22Rv1 (cell line): Measurements from ENCODE around the gene ARHGAP6.

Source experiments
- H3K27ac ChIP-seq: fragments of 450-650 bp; 2 replicates; pipeline ENCODE4 v1.5.1; 2017
- CTCF ChIP-seq: fragments of 450-650 bp; IDR thresholded peaks from 2 replicates; pipeline ENCODE4 v1.5.1; 2017; ENCODE audit warnings: mild to moderate bottlenecking
- ZFX ChIP-seq: fragments of 450-650 bp; IDR thresholded peaks from 2 replicates; pipeline ENCODE4 v1.6.1; 2017; ENCODE audit warnings: antibody characterized with exemption, borderline replicate concordance

ARHGAP6 gene

GRCh38 chrX:11197671-11198070 lies 468.0 kb downstream of the ARHGAP6 start:
- no peak overlapping the region for H3K27ac ChIP-seq
- TF ChIP-seq ZFX (no peak), CTCF (no peak)

- no peak for TF ChIP-seq CTCF
- no peak for TF ChIP-seq ZFX
- no peak overlapping the region for H3K27ac ChIP-seq
Observed at GRCh38 chrX:11196476-11196875, 469.2 kb downstream of the ARHGAP6 start.

DNA sequence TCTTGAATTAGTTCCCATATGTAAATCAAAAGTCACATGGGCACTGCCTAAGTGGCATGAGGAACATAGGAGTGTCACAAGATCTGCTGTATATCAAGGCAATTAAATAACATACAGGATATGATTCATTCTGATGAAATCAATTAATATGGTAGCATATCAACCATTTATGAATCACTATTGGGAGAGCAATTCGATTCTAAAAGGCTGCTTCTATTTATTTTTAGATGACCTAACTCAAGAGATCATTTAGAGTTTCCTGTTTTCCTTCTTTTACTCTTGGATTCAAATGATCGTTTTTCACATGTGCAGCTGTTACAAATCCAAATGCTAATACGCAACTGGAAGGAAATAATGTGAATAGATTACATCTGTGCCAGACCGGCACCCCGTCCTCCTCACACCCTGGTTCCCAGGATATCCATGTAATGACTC lies 472.7 kb downstream of the ARHGAP6 start:
- TF ChIP-seq ZFX (no peak), CTCF (no peak)
- H3K27ac ChIP-seq, result no peak overlapping the region

DNA sequence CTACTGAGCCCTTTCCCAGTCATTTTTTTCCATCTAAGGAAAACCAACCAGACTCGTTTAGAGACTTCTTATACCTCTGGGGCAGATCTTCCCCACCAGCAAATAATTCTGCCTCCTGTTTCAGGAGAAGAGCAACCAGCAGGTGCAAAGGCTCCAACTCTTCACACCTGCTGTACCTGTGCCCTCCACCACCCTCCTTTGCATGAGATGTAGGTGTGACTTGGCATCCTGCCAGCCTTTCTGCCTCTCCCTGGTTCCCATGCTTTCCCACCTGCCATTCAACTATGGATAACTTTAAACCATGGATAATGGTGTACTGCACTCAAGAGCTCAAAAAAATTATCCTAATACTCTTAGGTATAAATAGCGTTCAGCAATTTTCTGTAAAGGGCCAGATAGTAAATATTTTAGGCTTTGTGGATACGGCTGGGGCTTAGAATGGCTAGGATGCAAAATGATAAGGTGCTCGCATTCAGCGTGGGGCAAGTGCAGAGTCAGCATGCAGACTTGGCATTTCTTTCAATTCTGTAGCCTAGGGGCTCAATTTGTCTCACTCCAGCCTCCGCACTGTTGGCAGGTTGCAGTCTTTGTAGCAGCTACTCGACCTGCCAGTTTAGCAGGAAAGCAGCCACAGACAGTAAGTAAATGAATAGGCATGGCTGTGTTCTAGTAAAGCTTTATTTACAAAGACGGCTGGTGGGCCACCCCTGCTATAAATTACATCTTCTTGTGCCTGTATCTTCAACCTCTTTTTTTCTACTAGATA lies 474.8 kb downstream of the ARHGAP6 start:
- peak overlapping the region; percentile 61 for H3K27ac ChIP-seq
- TF ChIP-seq ZFX (no peak), CTCF (no peak)

GRCh38 chrX:11189097-11189496 lies 476.6 kb downstream of the ARHGAP6 start:
- no peak for TF ChIP-seq ZFX
- no peak for TF ChIP-seq CTCF
- no peak overlapping the region for H3K27ac ChIP-seq

GRCh38 chrX:11188664-11189063 lies 477.1 kb downstream of the ARHGAP6 start:
- no peak for TF ChIP-seq ZFX
- no peak for TF ChIP-seq CTCF
- H3K27ac ChIP-seq, result no peak overlapping the region

DNA sequence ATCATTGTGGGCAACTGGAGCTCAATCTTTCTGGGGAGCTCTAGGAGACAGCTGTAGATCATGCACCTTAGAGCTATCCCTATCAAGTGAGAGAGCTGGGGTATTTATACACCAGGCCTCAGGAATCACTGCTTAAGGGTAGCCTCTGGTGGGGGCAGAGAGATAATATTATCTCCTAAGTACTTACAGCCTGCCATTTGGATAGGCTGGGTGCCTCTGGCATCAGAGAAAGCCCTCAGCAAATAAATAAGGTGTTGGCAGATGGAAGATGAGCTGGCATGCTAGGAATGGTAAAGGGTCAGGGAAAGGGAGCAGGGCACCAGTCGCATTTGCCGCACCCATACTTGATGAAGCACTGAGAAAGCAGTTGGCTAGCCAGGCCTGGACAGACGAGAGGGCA lies 478.7 kb downstream of the ARHGAP6 start:
- TF ChIP-seq CTCF (no peak), ZFX (no peak)
- no peak overlapping the region for H3K27ac ChIP-seq
